HepG2 (cell line): ENCODE measurements around the gene GALNT16.

Source experiments
- ARHGAP35 ChIP-seq: sonication (generic); formaldehyde crosslinking; IDR thresholded peaks from 2 replicates; pipeline ENCODE4 v1.9.0; 2022; ENCODE audit warnings: mild to moderate bottlenecking, inconsistent platforms, moderate library complexity, missing genetic modification reagents, borderline replicate concordance
- CREB1 ChIP-seq, 2 experiments: fragments of 450-650 bp in 1 of 2; IDR thresholded peaks; 2 replicates each; pipeline ENCODE4 v1.6.1; 2016 to 2017; ENCODE audit warnings: control low read depth in 1 of 2, mild to moderate bottlenecking in 1 of 2, missing compliant biosample characterization in 1 of 2, missing genetic modification characterization in 1 of 2
- EZH2 ChIP-seq: conservative IDR thresholded peaks from 2 replicates; pipeline ENCODE4 v1.6.1; 2012; ENCODE audit warnings: mild to moderate bottlenecking, low read depth, low read length, moderate library complexity
- POLR2A ChIP-seq, 2 experiments: IDR thresholded peaks; 2 replicates each; pipeline ENCODE4 v1.6.1; 2011; ENCODE audit warnings: low read depth in 2 of 2, low read length in 2 of 2, mild to moderate bottlenecking in 1 of 2, moderate library complexity in 1 of 2; ENCODE audit not compliant: insufficient read depth in 1 of 2
- REST ChIP-seq, 2 experiments: IDR thresholded peaks; 2 replicates each; pipeline ENCODE4 v1.6.1; 2011 to 2012; ENCODE audit warnings: low read length in 2 of 2, borderline replicate concordance in 1 of 2, low read depth in 1 of 2, mild to moderate bottlenecking in 1 of 2, moderate library complexity in 1 of 2
- ZNF232 ChIP-seq: sonication (generic); formaldehyde crosslinking; IDR thresholded peaks from 2 replicates; pipeline ENCODE4 v1.4.0; 2020; ENCODE audit warnings: missing genetic modification reagents, borderline replicate concordance
- TF ChIP-seq, protein P1 (sequence below): sonication (generic); formaldehyde crosslinking; IDR thresholded peaks from 2 replicates; pipeline ENCODE4 v1.5.0; 2020; ENCODE audit warnings: mild to moderate bottlenecking, missing genetic modification reagents, moderate library complexity

GRCh38 chr14:69235708-69236107 lies 24.2 kb upstream of the GALNT16 start:
- TF ChIP-seq ZNF232 (CRISPR knock-in tag) (no peak), CREB1 (IDR thresholded peaks at IDR 0.05) (no peak), CREB1 (CRISPR knock-in tag; IDR thresholded peaks at IDR 0.05) (no peak), ARHGAP35 (CRISPR knock-in tag) (no peak), EZH2 (no peak), POLR2A (IDR thresholded peaks at IDR 0.05; ENCODE audit: insufficient read depth in 1 of 2, low read depth in 2 of 2, low read length in 2 of 2) (no peak), REST (IDR thresholded peaks at IDR 0.05; ENCODE audit: borderline replicate concordance in 1 of 2, low read depth in 1 of 2, low read length in 2 of 2) (no peak)
- TF ChIP-seq, protein P1, sequence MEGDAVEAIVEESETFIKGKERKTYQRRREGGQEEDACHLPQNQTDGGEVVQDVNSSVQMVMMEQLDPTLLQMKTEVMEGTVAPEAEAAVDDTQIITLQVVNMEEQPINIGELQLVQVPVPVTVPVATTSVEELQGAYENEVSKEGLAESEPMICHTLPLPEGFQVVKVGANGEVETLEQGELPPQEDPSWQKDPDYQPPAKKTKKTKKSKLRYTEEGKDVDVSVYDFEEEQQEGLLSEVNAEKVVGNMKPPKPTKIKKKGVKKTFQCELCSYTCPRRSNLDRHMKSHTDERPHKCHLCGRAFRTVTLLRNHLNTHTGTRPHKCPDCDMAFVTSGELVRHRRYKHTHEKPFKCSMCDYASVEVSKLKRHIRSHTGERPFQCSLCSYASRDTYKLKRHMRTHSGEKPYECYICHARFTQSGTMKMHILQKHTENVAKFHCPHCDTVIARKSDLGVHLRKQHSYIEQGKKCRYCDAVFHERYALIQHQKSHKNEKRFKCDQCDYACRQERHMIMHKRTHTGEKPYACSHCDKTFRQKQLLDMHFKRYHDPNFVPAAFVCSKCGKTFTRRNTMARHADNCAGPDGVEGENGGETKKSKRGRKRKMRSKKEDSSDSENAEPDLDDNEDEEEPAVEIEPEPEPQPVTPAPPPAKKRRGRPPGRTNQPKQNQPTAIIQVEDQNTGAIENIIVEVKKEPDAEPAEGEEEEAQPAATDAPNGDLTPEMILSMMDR (CRISPR knock-in tag): no peak
